ENCODE results near the gene TMEM163. TPM values are rescaled to one million over a fixed set of nuclear protein-coding genes. Genes with fewer than 3 reads are reported as not detected.
"Not testable (repeated sequence)": the region's sequence is repeated elsewhere in the genome, so short reads cannot be mapped to it uniquely, and the experiment has no call there.

TMEM163 gene
- polyA plus RNA-seq, 4 donors, result 1.2 to 2.4 (median 1.3) TPM

GRCh38 chr2:134499307-134499926 is 219.4 kb downstream of the TMEM163 start:
- no peak for DNase-seq (ENCODE audit: low read depth in 4 of 4, low spot score in 3 of 4)

- DNase-seq (ENCODE audit: low read depth in 4 of 4, low spot score in 3 of 4), result no peak
Measured at GRCh38 chr2:134498654-134499053, 220.1 kb downstream of the TMEM163 start.

DNA sequence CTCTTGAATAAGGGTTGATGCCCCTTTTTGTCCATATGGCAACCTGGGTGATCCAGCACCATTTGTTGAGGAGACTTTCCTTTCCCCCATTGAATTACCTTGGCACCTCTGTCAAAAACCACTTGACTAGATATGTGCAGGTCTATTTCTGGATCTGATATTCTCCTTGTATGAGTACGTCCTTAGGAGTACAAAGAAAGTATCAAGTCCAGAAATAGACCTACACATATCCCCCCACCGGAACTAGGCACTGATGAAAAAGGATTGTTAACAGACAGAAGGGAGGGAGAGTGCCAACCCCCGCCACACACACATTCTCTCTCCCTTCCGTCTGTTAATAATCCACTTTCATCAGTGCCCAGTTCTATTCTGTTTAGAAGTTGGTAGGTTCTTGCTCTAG is 225.0 kb downstream of the TMEM163 start:
- no peak for DNase-seq (ENCODE audit: low read depth in 4 of 4, low spot score in 3 of 4)

DNA sequence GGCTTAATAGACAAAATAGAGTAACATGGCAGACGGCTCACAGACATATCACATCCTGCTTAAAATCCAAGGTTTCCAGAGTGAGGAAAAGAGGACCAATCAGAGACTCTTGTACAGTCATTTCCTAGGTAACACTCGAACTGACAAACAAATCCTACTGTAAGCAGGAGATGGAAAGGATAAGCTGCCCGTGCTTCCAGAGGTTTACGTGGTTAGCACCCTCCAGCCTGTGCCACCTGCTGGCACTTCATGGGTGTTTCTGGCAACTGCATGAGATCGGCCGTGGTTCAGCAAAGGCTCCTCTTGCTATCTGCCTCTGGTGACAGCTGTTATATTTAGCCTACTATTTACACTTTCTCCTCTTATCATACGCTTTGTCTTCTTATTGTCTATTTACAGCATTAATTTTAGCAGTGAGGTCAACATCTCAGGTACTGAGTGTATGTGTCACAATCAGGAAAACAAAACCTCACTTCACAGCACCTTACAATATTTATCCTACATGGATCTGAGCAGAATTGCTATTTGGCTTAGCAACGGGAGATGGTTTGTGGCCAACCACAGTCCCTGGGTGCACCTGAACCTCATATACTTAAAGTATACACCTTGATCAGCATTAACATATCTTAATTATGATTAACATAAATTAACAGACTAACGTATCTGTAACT is 226.9 kb downstream of the TMEM163 start:
- no peak for DNase-seq (ENCODE audit: low read depth in 4 of 4, low spot score in 3 of 4)

GRCh38 chr2:134491022-134491421 is 227.8 kb downstream of the TMEM163 start:
- DNase-seq (ENCODE audit: low read depth in 4 of 4, low spot score in 3 of 4), result no peak

- no peak for DNase-seq (ENCODE audit: low read depth in 4 of 4, low spot score in 3 of 4)
Measured at GRCh38 chr2:134490559-134490958, 228.2 kb downstream of the TMEM163 start.

GRCh38 chr2:134489732-134490384 is 228.9 kb downstream of the TMEM163 start:
- DNase-seq (ENCODE audit: low read depth in 4 of 4, low spot score in 3 of 4), result no peak

- DNase-seq (ENCODE audit: low read depth in 4 of 4, low spot score in 3 of 4), result no peak
Measured at GRCh38 chr2:134482766-134483340, 235.9 kb downstream of the TMEM163 start.

GRCh38 chr2:134482131-134482723 is 236.6 kb downstream of the TMEM163 start:
- no peak for DNase-seq (ENCODE audit: low read depth in 4 of 4, low spot score in 3 of 4)

DNA sequence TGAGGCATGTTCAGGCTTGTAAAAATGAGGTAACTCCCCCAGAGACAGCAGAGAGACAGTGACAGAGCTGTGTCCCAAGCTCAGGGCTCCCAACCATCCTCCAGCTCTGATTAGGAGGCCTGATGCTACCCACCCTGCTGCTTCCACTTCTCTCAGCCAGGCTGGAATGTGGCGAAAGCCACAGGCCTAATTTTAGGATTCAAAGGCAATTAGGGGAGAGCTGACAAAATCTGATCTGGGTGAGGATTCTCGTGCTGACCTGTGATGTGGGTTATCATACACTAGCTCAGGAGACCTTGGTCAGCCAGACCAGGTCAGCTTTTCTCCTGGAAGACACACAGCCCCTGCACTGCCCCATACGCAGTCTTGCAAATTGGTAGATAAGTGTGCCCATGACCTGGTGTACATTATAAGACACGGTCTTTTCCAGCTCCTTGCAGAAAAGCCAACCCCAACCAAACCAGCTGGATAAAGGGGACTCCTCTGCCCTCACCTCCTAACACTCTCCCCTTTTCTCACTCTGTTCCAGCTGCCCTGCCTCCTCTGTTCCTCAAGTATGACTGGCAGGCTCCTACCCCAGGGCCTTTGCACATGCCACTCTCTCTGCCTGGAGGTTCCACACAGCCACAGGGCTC is 239.0 kb downstream of the TMEM163 start:
- DNase-seq (ENCODE audit: low read depth in 4 of 4, low spot score in 3 of 4), result no peak

- DNase-seq (ENCODE audit: low read depth in 4 of 4, low spot score in 3 of 4), result not testable (repeated sequence)
Measured at GRCh38 chr2:134476982-134477381, 241.8 kb downstream of the TMEM163 start.

GRCh38 chr2:134470561-134471168 is 248.1 kb downstream of the TMEM163 start:
- no peak for DNase-seq (ENCODE audit: low read depth in 4 of 4, low spot score in 3 of 4)

- DNase-seq (ENCODE audit: low read depth in 4 of 4, low spot score in 3 of 4), result no peak
Measured at GRCh38 chr2:134469516-134470115, 249.2 kb downstream of the TMEM163 start.

DNA sequence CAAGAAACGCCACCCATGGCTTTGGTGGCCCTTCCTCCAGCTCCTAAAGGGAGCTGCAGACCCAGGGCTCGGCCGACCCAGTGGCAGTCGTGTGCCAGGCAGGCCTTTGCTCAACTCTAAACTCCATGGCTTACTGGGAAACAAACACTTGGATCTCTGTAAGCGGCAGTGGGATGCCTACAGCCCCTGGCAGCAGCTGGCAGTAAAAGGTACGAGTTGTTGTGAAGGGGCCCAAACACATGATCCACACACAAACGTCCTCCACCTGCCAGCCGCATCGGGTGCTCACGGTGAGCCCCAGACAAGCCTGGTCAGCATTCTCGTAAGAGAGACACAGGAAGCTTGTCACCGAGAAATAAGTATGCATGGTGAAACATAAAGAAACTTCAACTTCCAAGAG is 250.0 kb downstream of the TMEM163 start:
- no peak for DNase-seq (ENCODE audit: low read depth in 4 of 4, low spot score in 3 of 4)

GRCh38 chr2:134468164-134468563 is 250.6 kb downstream of the TMEM163 start:
- DNase-seq (ENCODE audit: low read depth in 4 of 4, low spot score in 3 of 4), result no peak

- DNase-seq (ENCODE audit: low read depth in 4 of 4, low spot score in 3 of 4), result no peak
Measured at GRCh38 chr2:134466141-134466540, 252.7 kb downstream of the TMEM163 start.

- DNase-seq (ENCODE audit: low read depth in 4 of 4, low spot score in 3 of 4), result no peak
Measured at GRCh38 chr2:134465228-134466105, 253.3 kb downstream of the TMEM163 start.

DNA sequence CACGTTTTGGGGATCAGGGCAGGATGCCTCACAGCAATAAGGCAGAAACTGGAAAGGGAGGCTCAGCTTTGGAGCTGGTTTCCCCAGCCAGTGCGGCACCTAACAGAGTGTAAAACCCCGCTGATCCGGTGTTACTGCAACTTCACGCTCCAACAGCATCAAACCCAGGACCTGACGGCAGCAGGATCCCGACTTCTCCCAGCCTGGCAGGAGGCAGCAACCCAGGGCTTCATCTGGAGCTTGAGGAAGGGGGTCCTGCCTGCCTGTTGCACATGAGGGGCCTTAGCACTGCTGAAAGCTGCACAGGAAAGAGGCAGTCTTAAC is 255.1 kb downstream of the TMEM163 start:
- DNase-seq (ENCODE audit: low read depth in 4 of 4, low spot score in 3 of 4), result no peak

All from right renal pelvis (tissue), 4 donors.